IMR-90 (cell line): Measurements from ENCODE around the gene CHD6. TPM values are rescaled to one million over a fixed set of nuclear protein-coding genes. Genes with fewer than 3 reads are reported as not detected.

Experiments used
- ATAC-seq: fragments of 200-7000 bp; cut with Tn5 transposase; 2 replicates; pipeline ENCODE4 v1.9.1; 2020; ENCODE audit warnings: low read depth, mild to moderate bottlenecking, moderate library complexity
- BruUV-seq: library from RNA; stranded (reverse); fragments of 400-500 nt; replicated peaks from 2 replicates; lab custom pipeline; 2021; lab: Mats Ljungman, UMichigan
- CTCF ChIA-PET: fragments of 300-600 bp; formaldehyde crosslinking; extraction: SDS; loops from one replicate; lab custom pipeline; 2021; ENCODE audit warnings: antibody characterized with exemption; lab: Yijun Ruan, JAX
- POLR2A ChIA-PET: fragments of 300-600 bp; sonication (Branson Sonifier 250); formaldehyde crosslinking; loops from one replicate; lab custom pipeline; 2022; ENCODE audit warnings: antibody characterized with exemption; ENCODE audit not compliant: unreplicated experiment; lab: Charles Lee
- DNase-seq: peaks from one replicate; pipeline ENCODE4 v3.0.0; 2013
- H2AFZ ChIP-seq: replicated peaks from 2 replicates; pipeline ENCODE3; 2013; ENCODE audit warnings: low read length, mild to moderate bottlenecking; ENCODE audit not compliant: poor library complexity
- H2AK5ac ChIP-seq: 2 replicates; pipeline ENCODE4 v1.6.1; 2013; ENCODE audit warnings: low read depth, low read length, inconsistent platforms
- H2AK9ac ChIP-seq: replicated peaks from 2 replicates; pipeline ENCODE3; 2013; ENCODE audit warnings: mild to moderate bottlenecking, low read depth, low read length, moderate library complexity; ENCODE audit not compliant: poor library complexity
- H2BK120ac ChIP-seq: 2 replicates; pipeline ENCODE4 v1.6.1; 2013; ENCODE audit warnings: low read depth, low read length, inconsistent platforms
- H2BK15ac ChIP-seq: 3 replicates; pipeline ENCODE4 v1.6.1; 2013; ENCODE audit warnings: low read depth, low read length, inconsistent platforms
- H2BK20ac ChIP-seq: 2 replicates; pipeline ENCODE4 v1.6.1; 2013; ENCODE audit warnings: low read depth, mild to moderate bottlenecking, inconsistent platforms, low read length, moderate library complexity
- H2BK5ac ChIP-seq: 2 replicates; pipeline ENCODE4 v1.6.1; 2013; ENCODE audit warnings: mild to moderate bottlenecking, low read depth, low read length, inconsistent platforms; ENCODE audit not compliant: poor library complexity, severe bottlenecking
- H3K14ac ChIP-seq: replicated peaks from 2 replicates; pipeline ENCODE4 v1.6.1; 2013; ENCODE audit warnings: low read depth, low read length, inconsistent platforms
- H3K18ac ChIP-seq: 2 replicates; pipeline ENCODE4 v1.6.1; 2013; ENCODE audit warnings: low read depth, low read length, control low read depth
- H3K23ac ChIP-seq: 2 replicates; pipeline ENCODE4 v1.6.1; 2013; ENCODE audit warnings: low read depth, low read length, inconsistent platforms
- H3K27ac ChIP-seq: 2 replicates; pipeline ENCODE4 v1.5.1; 2013; ENCODE audit warnings: mild to moderate bottlenecking, control low read depth, low read length; ENCODE audit not compliant: insufficient read depth
- H3K27me3 ChIP-seq: 2 replicates; pipeline ENCODE4 v1.6.1; 2013; ENCODE audit warnings: low read length; ENCODE audit not compliant: control insufficient read depth, insufficient read depth
- H3K36me3 ChIP-seq: 2 replicates; pipeline ENCODE4 v1.6.1; 2013; ENCODE audit warnings: low read length, mixed read lengths; ENCODE audit not compliant: control insufficient read depth, insufficient read depth
- H3K4ac ChIP-seq: 2 replicates; pipeline ENCODE4 v1.6.1; 2013; ENCODE audit warnings: low read depth, low read length, inconsistent platforms
- H3K4me1 ChIP-seq: 2 replicates; pipeline ENCODE4 v1.6.1; 2013; ENCODE audit warnings: low read length, mixed read lengths; ENCODE audit not compliant: control insufficient read depth, insufficient read depth
- H3K4me2 ChIP-seq: 2 replicates; pipeline ENCODE4 v1.6.1; 2013; ENCODE audit warnings: low read depth, mild to moderate bottlenecking, control low read depth, low read length, moderate library complexity
- H3K4me3 ChIP-seq: 2 replicates; pipeline ENCODE4 v1.5.1; 2013; ENCODE audit warnings: low read depth, mild to moderate bottlenecking, control low read depth, low read length, moderate library complexity; ENCODE audit not compliant: insufficient read depth
- H3K56ac ChIP-seq: 2 replicates; pipeline ENCODE4 v1.6.1; 2013; ENCODE audit warnings: low read length, inconsistent platforms; ENCODE audit not compliant: insufficient read depth; ENCODE audit errors: extremely low read depth
- H3K79me1 ChIP-seq, 2 experiments: 2 replicates each; pipeline ENCODE4 v1.6.1; 2013; ENCODE audit warnings: low read length in 2 of 2, inconsistent platforms in 1 of 2, low read depth in 1 of 2
- H3K9ac ChIP-seq: 2 replicates; pipeline ENCODE4 v1.6.1; 2013; ENCODE audit warnings: low read depth, low read length, control low read depth
- H3K9me1 ChIP-seq: 2 replicates; pipeline ENCODE4 v1.6.1; 2013; ENCODE audit warnings: low read length, inconsistent platforms; ENCODE audit not compliant: insufficient read depth
- H3K9me3 ChIP-seq: 2 replicates; pipeline ENCODE4 v1.6.1; 2013; ENCODE audit warnings: low read length; ENCODE audit not compliant: control insufficient read depth, insufficient read depth
- H4K20me1 ChIP-seq: 2 replicates; pipeline ENCODE4 v1.6.1; 2013; ENCODE audit warnings: low read length, inconsistent platforms; ENCODE audit not compliant: insufficient read depth
- H4K5ac ChIP-seq: 2 replicates; pipeline ENCODE4 v1.6.1; 2013; ENCODE audit warnings: mild to moderate bottlenecking, low read depth, low read length, control low read depth
- H4K8ac ChIP-seq, 2 experiments: 2 replicates each; pipeline ENCODE4 v1.6.1; 2013; ENCODE audit warnings: low read depth in 2 of 2, low read length in 2 of 2, control low read depth in 1 of 2, inconsistent platforms in 1 of 2
- H4K91ac ChIP-seq: 2 replicates; pipeline ENCODE4 v1.6.1; 2013; ENCODE audit warnings: low read depth, low read length, inconsistent platforms; ENCODE audit not compliant: insufficient read depth
- CEBPB ChIP-seq: IDR thresholded peaks from 2 replicates; pipeline ENCODE4 v1.6.1; 2012; ENCODE audit warnings: low read depth, low read length, improper control_type of control experiment
- CHD1 ChIP-seq: IDR thresholded peaks from 2 replicates; pipeline ENCODE4 v1.6.1; 2012; ENCODE audit warnings: low read depth, low read length, improper control_type of control experiment
- CTCF ChIP-seq: conservative IDR thresholded peaks from 2 replicates; pipeline ENCODE4 v1.5.1; 2012; ENCODE audit warnings: mild to moderate bottlenecking, low read depth, low read length, improper control_type of control experiment
- MAFK ChIP-seq: IDR thresholded peaks from 2 replicates; pipeline ENCODE4 v1.6.1; 2012; ENCODE audit warnings: low read depth, low read length, improper control_type of control experiment
- MXI1 ChIP-seq: IDR thresholded peaks from 2 replicates; pipeline ENCODE4 v1.6.1; 2012; ENCODE audit warnings: low read depth, mild to moderate bottlenecking, low read length, moderate library complexity, borderline replicate concordance
- NFE2L2 ChIP-seq: fragments of 150-350 bp; IDR thresholded peaks from 2 replicates; pipeline ENCODE4 v1.6.1; 2016; ENCODE audit warnings: low read depth, mild to moderate bottlenecking, low read length
- POLR2A ChIP-seq: IDR thresholded peaks from 2 replicates; pipeline ENCODE4 v1.6.1; 2012; ENCODE audit warnings: mild to moderate bottlenecking, low read depth, low read length
- RAD21 ChIP-seq: IDR thresholded peaks from 2 replicates; pipeline ENCODE4 v1.6.1; 2012; ENCODE audit warnings: low read length, improper control_type of control experiment
- RCOR1 ChIP-seq: IDR thresholded peaks from 2 replicates; pipeline ENCODE4 v1.6.1; 2012; ENCODE audit warnings: mild to moderate bottlenecking, low read length, improper control_type of control experiment; ENCODE audit not compliant: insufficient replicate concordance
- RFX5 ChIP-seq: IDR thresholded peaks from 2 replicates; pipeline ENCODE4 v1.8.0; 2012; ENCODE audit warnings: low read depth, mild to moderate bottlenecking, low read length, moderate library complexity
- SMC3 ChIP-seq: fragments of 150-350 bp; IDR thresholded peaks from 2 replicates; pipeline ENCODE4 v1.6.1; 2016; ENCODE audit warnings: low read depth, mild to moderate bottlenecking, antibody characterized with exemption, low read length, moderate library complexity
- WGBS, 2 experiments: methylation state at CpG; one replicate each; pipeline versions ENCODE4 v1.1.5 to v1.1.7; 2013; ENCODE audit warnings: missing lambda C conversion rate in 2 of 2; ENCODE audit not compliant: insufficient read length in 1 of 2; ENCODE audit errors: extremely low coverage in 2 of 2; 5-methylcytosine and 5-hydroxymethylcytosine counted together
- dilution Hi-C: fragments of 300-500 bp; cut with HindIII; formaldehyde crosslinking; loops from one replicate; pipeline ENCODE4 v1.14.3; 2018; ENCODE audit warnings: low sequenced_read_pairs; ENCODE audit not compliant: unreplicated experiment
- in situ Hi-C: fragments of 300-500 bp; cut with MboI; formaldehyde crosslinking; loops from 3 replicates; pipeline ENCODE4 v1.14.3; 2019; ENCODE audit warnings: low sequenced_read_pairs, inconsistent platforms, mixed read lengths
- intact Hi-C: fragments of 100-400 bp; cut with micrococcal nuclease; formaldehyde crosslinking; loops from 2 replicates; pipeline ENCODE4 v1.10.0; 2022
- polyA plus RNA-seq, 3 experiments: library from polyadenylated mRNA; depleted of rRNA; stranded (reverse); fragments of >200 nt; gene quantifications; 2 replicates each; pipeline ENCODE4 v1.2.3, GENCODE V29; 2012; ENCODE audit warnings: low replicate concordance in 1 of 3
- total RNA-seq: library from RNA; depleted of rRNA; stranded (reverse); fragments of >200 nt; gene quantifications from 2 replicates; pipeline ENCODE4 v1.2.3, GENCODE V29; 2012

CHD6 gene
- total and polyA plus RNA-seq, 2 of the 4 experiments (the other 2 are of a cell fraction) = 8.8 to 26.7 TPM

GRCh38 chr20:41395667-41396664 is 222.2 kb downstream of the CHD6 start (continued):
- TF ChIP-seq MAFK (no peak), POLR2A (no peak), RCOR1 (no peak)

- H3K23ac ChIP-seq = no peak overlapping the region
Measured at GRCh38 chr20:41394931-41395666, 223.1 kb downstream of the CHD6 start.

More at GRCh38 chr20:41394931-41395666, 223.1 kb downstream of the CHD6 start:
- Histone ChIP-seq H2BK20ac (no peak overlapping the region), H2AFZ (no peak overlapping the region), H3K4me1 (peaks cover 11% of the 10 kb centered on the region; the same call in 1 of the 2 replicates), H3K14ac (no peak overlapping the region), H2AK5ac (no peak overlapping the region), H3K4me2 (no peak overlapping the region), H4K5ac (no peak overlapping the region), H3K36me3 (no peaks in the 10 kb centered on the region), H3K27me3 (no peaks in the 10 kb centered on the region), H3K4ac (no peak overlapping the region), H3K79me1 (no peaks in the 10 kb centered on the region), H3K4me3 (no peak overlapping the region), H2AK9ac (peak overlapping the region; percentile 36), H2BK120ac (no peak overlapping the region), H3K9me3 (no peaks in the 10 kb centered on the region), H4K91ac (no peak overlapping the region), H2BK5ac (no peak overlapping the region), H4K20me1 (no peaks in the 10 kb centered on the region), H3K9me1 (peaks cover 7% of the 10 kb centered on the region), H2BK15ac (no peak overlapping the region), H3K9ac (no peak overlapping the region), H4K8ac (no peak overlapping the region), H3K18ac (no peak overlapping the region), H3K27ac (no peak overlapping the region), H3K56ac (no peak overlapping the region)
- BruUV-seq = no TSS peak
- in situ Hi-C loops (no loop called here), intact Hi-C loops (loop anchor here (5.0 kb wide), 1 partner anchor 223 kb away; no protein-coding TSS in a partner anchor), dilution Hi-C loops (no loop called here)
- 80% methylated on average over 1 of the region's 9 CpGs; no CpG with 5 or more reads in 1 of the 2 experiments for WGBS, 2 experiments
- ChIA-PET CTCF (no interaction called here), POLR2A (no interaction called here)
- DNase-seq = no peak
- TF ChIP-seq RAD21 (no peak), NFE2L2 (no peak), SMC3 (no peak), RFX5 (no peak), MXI1 (no peak), CEBPB (no peak), CTCF (no peak), MAFK (no peak), CHD1 (no peak)
- no peak for ATAC-seq
